NCI-H526 (cell line): ENCODE measurements around the gene SRGAP2B.
"Not testable (repeated sequence)": the region's sequence is repeated elsewhere in the genome, so short reads cannot be mapped to it uniquely, and the experiment has no call there.

Experiments used
- DNase-seq, 2 experiments: peaks; one replicate each; lab custom pipeline; 2025; lab: John Stamatoyannopoulos, UW

Gene SRGAP2B

GRCh38 chr1:145082483-145083255, 12.5 kb downstream of the SRGAP2B start:
- DNase-seq, result not testable (repeated sequence)

GRCh38 chr1:145080193-145080592, 14.9 kb downstream of the SRGAP2B start:
- not testable (repeated sequence) for DNase-seq

- not testable (repeated sequence) for DNase-seq
Observed at GRCh38 chr1:145079737-145080136, 15.4 kb downstream of the SRGAP2B start.

- not testable (repeated sequence) for DNase-seq
Observed at GRCh38 chr1:145078787-145079370, 16.2 kb downstream of the SRGAP2B start.

- not testable (repeated sequence) for DNase-seq
Observed at GRCh38 chr1:145077872-145078786, 17.0 kb downstream of the SRGAP2B start.

- not testable (repeated sequence) for DNase-seq
Observed at GRCh38 chr1:145076877-145077276, 18.3 kb downstream of the SRGAP2B start.

GRCh38 chr1:145074021-145074559, 21.0 kb downstream of the SRGAP2B start:
- not testable (repeated sequence) for DNase-seq

- DNase-seq, result not testable (repeated sequence)
Observed at GRCh38 chr1:145071569-145071968, 23.6 kb downstream of the SRGAP2B start.

GRCh38 chr1:145066486-145066885, 28.6 kb downstream of the SRGAP2B start:
- not testable (repeated sequence) for DNase-seq

- DNase-seq, result not testable (repeated sequence)
Observed at GRCh38 chr1:145065194-145065826, 29.8 kb downstream of the SRGAP2B start.

- not testable (repeated sequence) for DNase-seq
Observed at GRCh38 chr1:145063941-145064648, 31.0 kb downstream of the SRGAP2B start.

- DNase-seq, result not testable (repeated sequence)
Observed at GRCh38 chr1:145063285-145063684, 31.8 kb downstream of the SRGAP2B start.

- not testable (repeated sequence) for DNase-seq
Observed at GRCh38 chr1:145058184-145058583, 36.9 kb downstream of the SRGAP2B start.

GRCh38 chr1:145055217-145055760, 39.8 kb downstream of the SRGAP2B start:
- not testable (repeated sequence) for DNase-seq

GRCh38 chr1:145053428-145053827, 41.7 kb downstream of the SRGAP2B start:
- DNase-seq, result not testable (repeated sequence)

GRCh38 chr1:145052019-145052776, 42.9 kb downstream of the SRGAP2B start:
- not testable (repeated sequence) for DNase-seq

GRCh38 chr1:145048181-145048856, 46.8 kb downstream of the SRGAP2B start:
- DNase-seq, result not testable (repeated sequence)

GRCh38 chr1:145047553-145047952, 47.6 kb downstream of the SRGAP2B start:
- not testable (repeated sequence) for DNase-seq
